Suprapubic skin (tissue), 4 donors: Measurements from ENCODE around the gene KCNA10. TPM values are rescaled to one million over a fixed set of nuclear protein-coding genes. Genes with fewer than 3 reads are reported as not detected.
A peak's percentile ranks its signal among the peaks of the same experiment; 100 is the strongest.

Source experiments
- DNase-seq, 2 donors: peaks; one replicate each; pipeline ENCODE4 v3.0.0-alpha.2; 2019; ENCODE audit warnings: low spot score in 2 of 2
- H3K27ac ChIP-seq: fragments of 200-600 bp; sonication (generic); one replicate; pipeline ENCODE4 v1.5.1; 2019
- H3K27me3 ChIP-seq: fragments of 200-600 bp; sonication (generic); one replicate; pipeline ENCODE4 v1.5.1; 2019
- H3K36me3 ChIP-seq: fragments of 200-600 bp; sonication (generic); one replicate; pipeline ENCODE4 v1.5.1; 2019
- H3K4me1 ChIP-seq: fragments of 200-600 bp; sonication (generic); one replicate; pipeline ENCODE4 v1.5.1; 2019
- H3K4me3 ChIP-seq: fragments of 200-600 bp; sonication (generic); one replicate; pipeline ENCODE4 v1.5.1; 2019; ENCODE audit warnings: mild to moderate bottlenecking
- H3K9me3 ChIP-seq: fragments of 200-600 bp; sonication (generic); one replicate; pipeline ENCODE4 v1.5.1; 2019
- CTCF ChIP-seq, 2 donors: fragments of 200-600 bp in 1 of 2; fragments of 450-650 bp in 1 of 2; sonication (generic) in 1 of 2; IDR thresholded peaks; one replicate each; pipeline ENCODE4 v1.5.1; 2016 to 2019; ENCODE audit warnings: antibody characterized with exemption in 2 of 2, mild to moderate bottlenecking in 1 of 2, moderate library complexity in 1 of 2
- EP300 ChIP-seq: sonication (generic); formaldehyde crosslinking; IDR thresholded peaks from one replicate; pipeline ENCODE4 v1.6.1; 2017; ENCODE audit warnings: antibody characterized with exemption
- POLR2A ChIP-seq, 2 donors: fragments of 450-650 bp; IDR thresholded peaks; one replicate each; pipeline ENCODE4 v1.6.1; 2017; ENCODE audit warnings: antibody characterized with exemption in 2 of 2, mild to moderate bottlenecking in 2 of 2, moderate library complexity in 2 of 2
- POLR2AphosphoS5 ChIP-seq, 3 donors: sonication (generic); formaldehyde crosslinking; IDR thresholded peaks; one replicate each; pipeline ENCODE4 v1.6.1; 2017; ENCODE audit warnings: antibody characterized with exemption in 3 of 3
- WGBS: methylation state at CpG from one replicate; pipeline ENCODE4 v1.1.5; 2018; 5-methylcytosine and 5-hydroxymethylcytosine counted together
- total RNA-seq, 4 donors: library from RNA; depleted of rRNA; stranded (reverse); fragments of >200 nt; gene quantifications; one replicate each; pipeline ENCODE4 v1.1.0, GENCODE V29; 2016

The KCNA10 gene
- total RNA-seq, 4 donors from 2014 or later = not detected

GRCh38 chr1:110524311-110525248 lies 5.6 kb upstream of the KCNA10 start:
- WGBS = 37% methylated on average over 17 of the region's 20 CpGs

GRCh38 chr1:110523011-110523410 lies 4.0 kb upstream of the KCNA10 start:
- Histone ChIP-seq H3K4me3 (no peak overlapping the region), H3K4me1 (no peaks in the 10 kb centered on the region), H3K36me3 (no peaks in the 10 kb centered on the region), H3K27me3 (peaks cover 42% of the 10 kb centered on the region), H3K9me3 (no peaks in the 10 kb centered on the region), H3K27ac (no peak overlapping the region)
- no peak for DNase-seq
- TF ChIP-seq POLR2A (IDR thresholded peaks at IDR 0.05) (no peak), EP300 (no peak), POLR2AphosphoS5 (IDR thresholded peaks at IDR 0.05) (no peak), CTCF (IDR thresholded peaks at IDR 0.05) (no peak)
- WGBS = 59% methylated on average over 2 of the region's 4 CpGs

More at GRCh38 chr1:110524311-110525248, 5.6 kb upstream of the KCNA10 start:
- no peak for DNase-seq
- H3K4me3 ChIP-seq = no peak overlapping the region
- no peaks in the 10 kb centered on the region for H3K4me1 ChIP-seq
- no peaks in the 10 kb centered on the region for H3K36me3 ChIP-seq
- H3K27me3 ChIP-seq = peaks cover 54% of the 10 kb centered on the region
- no peak overlapping the region for H3K27ac ChIP-seq
- no peaks in the 10 kb centered on the region for H3K9me3 ChIP-seq
- TF ChIP-seq POLR2AphosphoS5 (IDR thresholded peaks at IDR 0.05) (no peak), CTCF (IDR thresholded peaks at IDR 0.05) (peak in 1 of 2 donors; percentile 58)

DNA sequence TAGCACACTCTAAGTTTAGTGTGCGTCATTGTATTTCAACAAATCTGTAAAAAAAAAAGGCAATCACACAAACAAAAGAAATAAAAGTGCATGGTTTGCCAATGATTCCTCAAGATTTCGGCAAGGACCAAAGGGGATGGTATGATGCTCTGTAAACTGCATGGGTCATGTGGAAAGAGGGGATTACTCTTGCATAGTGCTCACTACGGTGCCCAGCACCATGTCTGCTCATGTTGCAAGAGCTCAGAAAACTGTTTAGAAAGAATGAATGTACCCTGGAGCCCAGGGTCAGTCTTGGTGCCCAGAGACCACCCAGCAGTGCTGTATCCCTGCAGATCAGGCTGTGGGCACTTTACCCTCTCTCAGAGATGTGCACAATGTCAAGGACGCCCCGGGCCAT lies 3.6 kb upstream of the KCNA10 start:
- Histone ChIP-seq H3K9me3 (no peaks in the 10 kb centered on the region), H3K27me3 (peaks cover 38% of the 10 kb centered on the region), H3K4me1 (no peaks in the 10 kb centered on the region), H3K4me3 (no peak overlapping the region), H3K36me3 (no peaks in the 10 kb centered on the region), H3K27ac (no peak overlapping the region)
- DNase-seq = no peak
- WGBS = 70% methylated on average over 5 of the region's 5 CpGs
- TF ChIP-seq CTCF (IDR thresholded peaks at IDR 0.05) (no peak), POLR2A (IDR thresholded peaks at IDR 0.05) (no peak), POLR2AphosphoS5 (IDR thresholded peaks at IDR 0.05) (no peak), EP300 (no peak)

GRCh38 chr1:110520827-110521226 lies 1.9 kb upstream of the KCNA10 start:
- H3K4me1 ChIP-seq = no peaks in the 10 kb centered on the region
- H3K27me3 ChIP-seq = peaks cover 21% of the 10 kb centered on the region
- no peak for TF ChIP-seq POLR2AphosphoS5 (IDR thresholded peaks at IDR 0.05)
- TF ChIP-seq CTCF (IDR thresholded peaks at IDR 0.05) = no peak
- TF ChIP-seq POLR2A (IDR thresholded peaks at IDR 0.05) = no peak
- TF ChIP-seq EP300 = no peak
- 77% methylated on average over 3 of the region's 3 CpGs for WGBS
- H3K4me3 ChIP-seq = no peak overlapping the region
- H3K36me3 ChIP-seq = no peaks in the 10 kb centered on the region
- H3K9me3 ChIP-seq = no peaks in the 10 kb centered on the region
- H3K27ac ChIP-seq = no peak overlapping the region
- DNase-seq = no peak

- H3K9me3 ChIP-seq = no peaks in the 10 kb centered on the region
- no peaks in the 10 kb centered on the region for H3K27me3 ChIP-seq
- no peak for TF ChIP-seq EP300
- TF ChIP-seq CTCF (IDR thresholded peaks at IDR 0.05) = no peak
- no peak for TF ChIP-seq POLR2AphosphoS5 (IDR thresholded peaks at IDR 0.05)
- no peak for TF ChIP-seq POLR2A (IDR thresholded peaks at IDR 0.05)
- H3K27ac ChIP-seq = no peak overlapping the region
- 89% methylated on average over 3 of the region's 5 CpGs for WGBS
- no peaks in the 10 kb centered on the region for H3K36me3 ChIP-seq
- H3K4me3 ChIP-seq = no peak overlapping the region
- DNase-seq = no peak
- H3K4me1 ChIP-seq = no peaks in the 10 kb centered on the region
Observed at GRCh38 chr1:110515891-110516290, 3.1 kb downstream of the KCNA10 start.
